GM12874 (cell line): Measurements from ENCODE around the gene COL9A1.

ENCODE experiments used
- TF ChIP-seq, protein P1 (sequence below): IDR thresholded peaks from 2 replicates; pipeline ENCODE4 v1.5.1; 2011; ENCODE audit warnings: low read depth, mild to moderate bottlenecking, control low read depth, low read length, moderate library complexity; ENCODE audit not compliant: insufficient read depth

Gene COL9A1

DNA sequence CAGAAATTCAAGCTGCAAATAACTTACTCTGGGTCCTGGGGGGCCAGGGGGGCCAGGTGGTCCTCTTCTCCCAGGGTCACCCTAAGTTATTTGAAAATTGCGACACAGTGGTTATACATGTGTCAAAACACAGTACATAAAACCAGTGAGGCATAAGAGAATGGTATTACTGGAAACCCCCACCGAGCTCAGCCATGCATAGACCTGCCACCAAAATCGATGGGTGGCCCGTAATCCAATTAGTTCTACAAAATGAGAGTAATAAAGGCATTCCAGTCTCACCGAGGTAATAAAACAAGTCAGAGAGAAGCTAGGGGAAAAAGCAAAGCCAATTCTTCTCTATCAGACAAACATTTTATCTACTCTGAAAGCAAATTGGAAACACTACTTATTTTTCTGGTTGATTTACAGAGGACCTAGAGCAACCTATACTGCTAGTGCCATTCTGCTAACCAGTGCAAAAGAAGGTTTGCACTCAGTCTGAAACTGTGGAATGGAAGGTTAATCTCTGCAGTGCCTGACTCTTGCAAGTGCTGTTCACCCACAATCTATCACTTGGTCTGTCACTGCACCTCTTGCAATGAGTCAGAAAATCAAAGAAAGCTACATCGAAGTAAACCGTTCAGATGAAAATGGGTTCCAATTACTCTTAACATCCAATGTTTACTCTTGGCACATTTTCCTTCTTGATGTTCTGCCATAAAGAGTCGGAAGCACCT, 32.4 kb downstream of the COL9A1 start:
- TF ChIP-seq, protein P1, sequence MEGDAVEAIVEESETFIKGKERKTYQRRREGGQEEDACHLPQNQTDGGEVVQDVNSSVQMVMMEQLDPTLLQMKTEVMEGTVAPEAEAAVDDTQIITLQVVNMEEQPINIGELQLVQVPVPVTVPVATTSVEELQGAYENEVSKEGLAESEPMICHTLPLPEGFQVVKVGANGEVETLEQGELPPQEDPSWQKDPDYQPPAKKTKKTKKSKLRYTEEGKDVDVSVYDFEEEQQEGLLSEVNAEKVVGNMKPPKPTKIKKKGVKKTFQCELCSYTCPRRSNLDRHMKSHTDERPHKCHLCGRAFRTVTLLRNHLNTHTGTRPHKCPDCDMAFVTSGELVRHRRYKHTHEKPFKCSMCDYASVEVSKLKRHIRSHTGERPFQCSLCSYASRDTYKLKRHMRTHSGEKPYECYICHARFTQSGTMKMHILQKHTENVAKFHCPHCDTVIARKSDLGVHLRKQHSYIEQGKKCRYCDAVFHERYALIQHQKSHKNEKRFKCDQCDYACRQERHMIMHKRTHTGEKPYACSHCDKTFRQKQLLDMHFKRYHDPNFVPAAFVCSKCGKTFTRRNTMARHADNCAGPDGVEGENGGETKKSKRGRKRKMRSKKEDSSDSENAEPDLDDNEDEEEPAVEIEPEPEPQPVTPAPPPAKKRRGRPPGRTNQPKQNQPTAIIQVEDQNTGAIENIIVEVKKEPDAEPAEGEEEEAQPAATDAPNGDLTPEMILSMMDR: no peak

DNA sequence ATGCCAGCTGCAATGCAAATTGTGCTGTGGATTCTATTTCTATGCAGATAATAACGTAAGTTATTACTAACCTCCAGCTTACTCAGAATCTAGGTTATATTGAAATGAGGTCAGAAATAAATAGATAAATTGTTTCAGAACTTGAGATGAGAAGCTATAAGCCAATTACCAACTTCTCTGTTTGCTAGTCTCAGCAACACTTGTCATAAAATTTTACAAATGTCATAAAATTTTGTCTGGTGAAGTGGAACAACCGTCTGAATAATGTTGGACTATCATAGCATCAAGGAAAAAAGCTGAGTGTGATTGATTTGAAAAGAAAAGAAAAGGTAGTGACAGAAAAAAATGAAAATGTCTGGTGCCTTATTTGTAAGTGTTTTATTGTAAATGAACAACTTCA, 36.7 kb downstream of the COL9A1 start:
- TF ChIP-seq, protein P1: no peak

DNA sequence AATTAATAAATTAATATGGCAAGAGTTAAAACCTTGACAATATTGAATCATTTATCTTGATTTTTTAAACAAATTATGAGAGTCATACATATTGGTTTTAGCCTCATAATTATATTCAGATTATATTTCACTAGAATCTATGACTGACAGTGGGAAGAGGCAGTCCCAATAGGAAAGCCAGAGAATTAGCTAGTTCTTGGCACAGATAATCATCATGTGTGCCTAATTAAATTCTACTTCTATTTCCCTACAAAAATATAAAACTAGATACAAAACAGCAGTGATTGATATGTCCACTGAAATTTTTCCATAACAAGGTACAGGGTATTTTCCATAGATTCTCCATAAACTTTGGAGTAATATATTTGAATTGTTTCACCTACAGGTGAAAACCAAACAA, 38.6 kb downstream of the COL9A1 start:
- TF ChIP-seq, protein P1: no peak

DNA sequence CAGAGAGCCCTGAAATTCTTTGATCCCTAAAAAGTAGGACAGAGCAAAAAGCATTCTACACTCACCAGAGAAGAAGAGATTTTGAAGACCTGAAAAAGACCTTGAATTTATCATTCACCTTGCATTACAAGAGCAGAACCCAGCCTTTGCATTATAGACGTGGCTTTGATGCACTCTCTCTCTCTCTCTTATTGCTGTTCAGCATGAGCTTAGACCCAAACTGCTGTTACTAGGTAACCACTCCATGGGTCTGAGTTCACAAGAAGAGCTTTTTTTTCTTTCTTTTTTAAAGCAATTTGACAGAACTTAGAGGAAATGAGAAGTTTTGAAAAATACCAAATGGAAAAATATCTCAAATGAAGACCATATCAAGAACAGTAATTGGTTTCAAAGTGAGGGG, 44.4 kb downstream of the COL9A1 start:
- TF ChIP-seq, protein P1: no peak

DNA sequence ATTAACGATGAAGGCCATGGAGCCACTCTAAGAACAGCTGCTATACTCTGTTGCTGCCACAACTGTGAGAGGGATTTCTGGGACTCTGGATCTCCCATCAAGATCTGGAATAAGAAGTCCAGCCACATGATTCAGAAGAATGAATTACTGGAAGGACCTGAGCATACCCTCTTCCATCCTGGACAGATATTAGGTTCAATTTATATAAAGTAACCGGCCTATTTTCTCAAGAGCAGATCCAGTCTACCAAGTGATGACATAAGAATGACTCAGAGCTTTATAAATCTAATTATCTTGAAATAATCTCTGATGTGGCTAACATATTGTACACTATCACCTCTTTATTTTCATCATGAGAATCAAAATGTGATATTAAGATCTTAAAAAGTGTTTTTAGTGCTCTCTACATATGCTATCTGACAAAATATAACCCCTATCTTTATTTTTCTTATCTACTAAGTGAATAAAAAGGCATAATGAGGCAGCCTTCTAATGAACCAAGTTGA, 45.1 kb downstream of the COL9A1 start:
- TF ChIP-seq, protein P1: no peak

DNA sequence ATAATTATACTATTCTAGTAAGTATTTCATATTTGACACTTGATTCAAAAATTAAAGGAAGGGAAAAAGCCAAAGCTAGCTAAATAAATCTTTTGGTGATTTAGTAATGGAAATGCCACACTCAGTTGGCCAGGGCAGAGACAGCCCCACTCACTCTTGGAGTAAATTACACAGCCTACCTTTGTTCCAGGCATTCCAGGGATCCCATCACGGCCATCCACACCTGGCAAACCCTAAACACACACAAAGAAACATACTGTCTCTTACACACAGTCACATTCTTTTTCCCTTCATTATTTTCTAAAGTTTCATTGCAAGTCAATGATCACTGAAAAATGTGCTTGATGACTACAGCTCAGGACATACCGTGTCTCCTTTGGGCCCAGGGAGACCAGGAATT, 48.1 kb downstream of the COL9A1 start:
- TF ChIP-seq, protein P1: no peak

DNA sequence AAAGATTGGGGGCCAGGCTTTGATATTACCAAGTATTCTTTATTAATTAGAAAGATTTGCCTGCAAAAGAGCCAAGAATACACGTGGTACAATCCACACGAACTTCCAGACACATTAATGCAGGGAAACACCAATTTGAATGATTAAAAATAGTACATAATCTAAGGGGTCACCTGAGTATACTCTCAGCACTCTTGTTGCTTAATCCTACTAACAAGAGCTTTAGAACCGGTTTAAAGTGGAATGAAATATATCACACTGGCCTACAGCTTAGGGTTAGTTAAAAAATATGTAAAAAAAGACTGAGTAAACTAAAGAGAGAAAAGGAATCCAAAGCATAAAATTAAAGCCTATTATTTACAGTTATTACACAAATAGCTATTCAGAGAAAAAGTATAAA, 49.0 kb downstream of the COL9A1 start:
- TF ChIP-seq, protein P1: no peak

DNA sequence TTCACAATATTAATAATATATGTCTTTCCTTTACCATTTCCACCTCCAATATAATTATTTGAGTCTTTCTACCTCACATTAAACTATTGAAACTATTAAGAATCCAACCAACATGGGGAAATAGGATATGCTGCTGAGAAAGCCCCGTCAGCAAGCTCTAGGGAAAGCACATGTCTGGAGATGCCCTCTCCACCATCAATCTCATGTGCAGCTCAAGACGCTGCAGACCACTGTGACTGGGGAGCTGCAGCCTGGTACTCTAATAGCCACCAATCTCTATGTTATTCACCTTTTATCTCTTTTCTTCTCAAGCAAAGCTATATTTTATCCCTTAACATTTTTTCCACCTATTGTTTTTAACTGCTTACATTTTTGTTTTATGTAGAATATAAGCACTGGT, 50.3 kb downstream of the COL9A1 start:
- TF ChIP-seq, protein P1: no peak
